ENCODE results near the gene SDR39U1. TPM values are rescaled to one million over a fixed set of nuclear protein-coding genes. Genes with fewer than 3 reads are reported as not detected.

SDR39U1 gene
- total RNA-seq, 4 donors from 2014 or later = 28.4 to 35.9 (median 31.8) TPM

DNA sequence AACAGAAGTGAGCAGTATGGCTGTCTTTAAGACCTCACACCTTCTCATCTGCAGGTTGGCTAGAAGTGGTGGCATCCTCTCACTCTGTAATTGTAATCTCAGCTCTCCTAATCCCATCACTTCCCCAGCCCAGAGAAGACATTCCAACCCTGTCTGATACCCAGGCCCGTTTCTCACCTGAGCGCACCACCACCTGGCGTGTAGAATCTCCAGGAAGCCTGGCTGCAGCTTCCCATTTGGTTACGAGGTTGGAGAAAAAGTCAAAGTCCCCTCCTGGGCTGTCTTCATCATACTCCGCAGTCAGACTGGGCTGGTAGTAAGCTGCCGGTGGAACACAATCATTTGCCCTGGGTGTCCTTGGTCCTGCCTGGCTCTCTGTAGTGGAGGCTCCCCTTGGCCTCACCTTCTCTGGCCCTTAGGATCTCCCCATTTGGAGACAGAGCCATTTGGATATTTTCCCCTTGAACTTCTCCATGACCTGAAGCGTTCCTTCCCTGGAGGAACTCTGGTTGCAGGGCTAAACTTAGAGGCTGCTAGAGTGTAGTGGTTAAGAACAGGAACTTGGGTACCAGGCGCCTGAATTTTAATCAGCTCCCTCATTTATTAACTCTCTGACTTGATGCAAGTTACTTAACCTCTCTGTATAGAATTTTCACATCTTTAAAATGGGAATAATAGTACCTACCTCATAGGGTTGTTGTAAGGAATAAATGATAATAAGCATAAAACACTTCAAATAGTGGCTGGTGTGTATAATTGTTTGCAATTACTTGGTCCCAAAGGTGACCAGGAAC is 1.8 kb downstream of the SDR39U1 start:
- DNase-seq (ENCODE audit: low spot score) (no peak), ATAC-seq (ENCODE audit: low FRiP score) (no peak)
- TF ChIP-seq CTCF (IDR thresholded peaks at IDR 0.05) = no peak

GRCh38 chr14:24439830-24440605 is 2.6 kb downstream of the SDR39U1 start:
- ATAC-seq (ENCODE audit: low FRiP score) (no peak), DNase-seq (ENCODE audit: low spot score) (no peak)
- no peak for TF ChIP-seq CTCF (IDR thresholded peaks at IDR 0.05)

- no peak for TF ChIP-seq CTCF (IDR thresholded peaks at IDR 0.05)
- no peak for ATAC-seq (ENCODE audit: low FRiP score)
- no peak for DNase-seq (ENCODE audit: low spot score)
Measured at GRCh38 chr14:24439257-24439656, 3.3 kb downstream of the SDR39U1 start.

DNA sequence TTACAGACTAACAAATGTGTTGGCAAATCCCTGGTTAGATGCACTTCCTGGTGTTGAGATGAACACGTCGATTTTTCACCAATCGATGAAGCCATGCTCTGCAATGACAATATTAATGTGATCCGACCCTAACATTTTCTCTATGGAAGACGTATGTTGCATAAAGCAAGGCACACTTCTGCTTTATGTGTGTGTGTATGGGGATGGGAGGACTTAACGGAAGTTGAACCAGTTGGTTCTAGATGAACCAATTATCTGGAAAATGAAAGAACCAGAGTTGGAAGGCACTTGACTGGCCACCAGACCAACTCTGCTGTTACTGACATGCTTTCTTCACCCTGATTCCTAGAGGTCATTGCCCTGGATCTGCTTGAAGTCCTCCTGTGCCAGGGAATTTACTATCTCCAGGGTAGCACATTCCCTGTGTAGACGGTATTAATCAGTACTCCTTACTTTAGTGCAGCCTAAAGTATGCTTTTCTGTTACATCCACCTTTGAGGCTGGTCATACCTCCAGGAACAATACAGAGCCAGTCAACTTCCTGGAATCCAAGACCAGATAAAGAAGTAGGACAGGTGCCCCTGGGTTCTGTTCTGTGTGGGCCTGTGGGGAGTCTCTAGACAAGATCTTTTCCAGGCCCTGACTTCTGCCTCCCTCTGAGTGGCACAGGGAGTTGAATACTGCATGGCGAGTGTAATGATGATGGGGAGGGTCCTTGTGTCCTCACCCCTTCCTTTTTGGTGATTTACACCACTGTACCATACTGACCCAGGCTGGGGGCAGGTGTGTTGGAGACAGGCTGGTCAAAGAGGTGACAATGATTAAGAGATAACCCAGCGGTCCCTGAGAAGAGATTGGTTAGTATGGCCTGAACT is 4.1 kb downstream of the SDR39U1 start:
- no peak for TF ChIP-seq CTCF (IDR thresholded peaks at IDR 0.05)
- no peak for DNase-seq (ENCODE audit: low spot score)
- ATAC-seq (ENCODE audit: low FRiP score) = no peak

DNA sequence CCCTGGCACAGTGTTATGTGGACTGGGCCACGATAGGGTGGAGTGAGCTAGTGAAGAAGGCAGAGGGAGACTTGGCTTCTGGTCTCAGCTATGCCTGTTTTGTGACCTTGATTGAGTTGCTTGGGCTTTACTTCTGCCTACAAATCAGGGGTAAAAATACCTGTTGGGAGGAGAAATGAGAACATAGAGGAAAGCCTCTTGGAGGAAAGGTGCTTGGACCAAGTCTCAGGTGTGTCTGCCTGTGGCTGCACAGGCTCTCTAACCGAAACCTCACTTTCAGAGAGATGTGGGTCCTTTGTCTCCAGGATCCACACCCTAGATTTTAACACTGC is 4.9 kb downstream of the SDR39U1 start:
- no peak for ATAC-seq (ENCODE audit: low FRiP score)
- DNase-seq (ENCODE audit: low spot score) = no peak
- no peak for TF ChIP-seq CTCF (IDR thresholded peaks at IDR 0.05)

DNA sequence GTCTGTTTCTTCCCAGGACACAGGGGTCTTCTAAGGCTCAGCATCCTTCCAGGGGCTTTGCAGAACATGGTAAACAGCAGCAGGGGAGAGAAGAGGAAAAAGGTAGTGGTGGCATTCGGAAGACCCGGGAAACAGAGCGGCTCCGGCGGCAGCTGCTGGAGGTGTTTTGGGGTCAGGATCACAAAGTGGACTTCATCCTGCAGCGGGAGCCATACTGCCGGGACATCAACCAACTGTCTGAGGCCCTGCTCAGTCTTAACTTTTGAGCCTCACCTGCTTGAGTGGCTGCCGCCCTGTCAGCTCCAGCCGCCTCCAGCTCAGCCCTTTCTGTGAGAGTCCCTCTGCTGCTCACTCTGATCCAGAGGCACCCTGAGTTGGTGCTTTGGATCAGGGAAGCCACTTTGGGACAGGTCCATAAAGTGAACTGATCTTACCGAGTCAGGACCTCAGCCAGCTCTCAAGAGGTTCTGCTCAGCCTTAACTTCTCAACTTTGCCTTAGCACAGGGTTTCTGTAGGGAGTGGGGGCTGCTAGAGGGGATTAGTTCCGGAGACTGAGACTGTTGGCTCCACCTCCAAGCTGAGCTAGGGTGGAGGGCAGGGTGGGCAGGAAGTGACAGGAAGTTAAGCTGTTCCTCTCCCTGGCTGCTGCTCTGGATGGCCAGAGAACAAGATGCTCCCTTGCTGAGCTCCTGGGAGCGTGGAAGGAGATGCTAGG is 5.4 kb downstream of the SDR39U1 start:
- ATAC-seq (ENCODE audit: low FRiP score) = no peak
- DNase-seq (ENCODE audit: low spot score) = no peak
- TF ChIP-seq CTCF (IDR thresholded peaks at IDR 0.05) = no peak

Data from omental fat pad (tissue), 4 donors.